COLO829 (cell line): ENCODE data around the gene MYBPC2.
"Not testable (repeated sequence)": the region's sequence is repeated elsewhere in the genome, so short reads cannot be mapped to it uniquely, and the experiment has no call there.

Experiments
- DNase-seq: peaks from one replicate; pipeline ENCODE4 v3.0.0; 2012; ENCODE audit warnings: low spot score

MYBPC2 gene

GRCh38 chr19:50432221-50433028 is at the start of gene MYBPC2:
Gene MYBPC2 (plus strand): TSS chr19:50432892. CDS start chr19:50432954, 62 bp downstream.
- DNase-seq, result no peak

GRCh38 chr19:50383001-50383851 is 49.5 kb upstream of the MYBPC2 start:
- DNase-seq, result no peak

- peak; percentile 100 for DNase-seq
Observed at GRCh38 chr19:50383852-50384684, 48.6 kb upstream of the MYBPC2 start, which contains the start of gene POLD1. Gene POLD1 (plus strand): TSS chr19:50384347. CDS start chr19:50398852, 14,505 bp downstream.

GRCh38 chr19:50384685-50385535 is 47.8 kb upstream of the MYBPC2 start:
- DNase-seq, result no peak

GRCh38 chr19:50387176-50387867 is 45.4 kb upstream of the MYBPC2 start:
- no peak for DNase-seq

- no peak for DNase-seq
Observed at GRCh38 chr19:50387868-50388245, 44.8 kb upstream of the MYBPC2 start.

- DNase-seq, result not testable (repeated sequence)
Observed at GRCh38 chr19:50390295-50390694, 42.4 kb upstream of the MYBPC2 start.

GRCh38 chr19:50390952-50391351 is 41.7 kb upstream of the MYBPC2 start:
- DNase-seq, result not testable (repeated sequence)

GRCh38 chr19:50392759-50393158 is 39.9 kb upstream of the MYBPC2 start:
- peak; percentile 10 for DNase-seq

GRCh38 chr19:50393589-50393988 is 39.1 kb upstream of the MYBPC2 start:
- no peak for DNase-seq

GRCh38 chr19:50394017-50394416 is 38.7 kb upstream of the MYBPC2 start:
- DNase-seq, result no peak

- DNase-seq, result no peak
Observed at GRCh38 chr19:50398675-50399367, 33.9 kb upstream of the MYBPC2 start.

- DNase-seq, result no peak
Observed at GRCh38 chr19:50399368-50399745, 33.3 kb upstream of the MYBPC2 start.

- DNase-seq, result no peak
Observed at GRCh38 chr19:50401605-50402450, 30.9 kb upstream of the MYBPC2 start.

- no peak for DNase-seq
Observed at GRCh38 chr19:50402544-50403301, 30.0 kb upstream of the MYBPC2 start.

- no peak for DNase-seq
Observed at GRCh38 chr19:50406156-50406820, 26.4 kb upstream of the MYBPC2 start.

GRCh38 chr19:50406829-50407228 is 25.9 kb upstream of the MYBPC2 start:
- DNase-seq, result no peak

GRCh38 chr19:50409347-50409746 is 23.3 kb upstream of the MYBPC2 start:
- no peak for DNase-seq
